Measurements from ENCODE around the gene GNS. TPM values are rescaled to one million over a fixed set of nuclear protein-coding genes. Genes with fewer than 3 reads are reported as not detected.

Gene GNS
- total RNA-seq, 1 donor from 2014 or later, result 76.7 TPM

DNA sequence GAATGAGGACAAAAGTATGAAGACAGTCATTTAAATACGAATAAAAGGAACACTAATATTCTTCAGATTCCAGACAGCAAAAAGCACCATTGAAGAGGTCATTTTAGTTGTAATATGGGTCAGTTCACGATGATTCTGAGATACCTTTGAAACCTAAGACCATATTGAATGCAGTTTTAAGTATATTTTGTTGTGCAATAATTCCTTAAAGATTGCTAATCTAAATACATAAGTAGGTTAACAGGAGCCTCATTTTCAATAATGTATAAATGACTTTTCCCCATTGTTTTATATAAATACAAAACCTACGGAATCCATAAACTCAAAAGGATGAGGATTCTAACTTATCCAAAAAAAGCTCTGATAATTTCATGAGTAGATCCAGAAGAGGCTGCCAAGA lies 5.8 kb downstream of the GNS start:
- H3K9me3 Mint-ChIP-seq, result no peaks in the 10 kb centered on the region
- TF ChIP-seq, protein P1, sequence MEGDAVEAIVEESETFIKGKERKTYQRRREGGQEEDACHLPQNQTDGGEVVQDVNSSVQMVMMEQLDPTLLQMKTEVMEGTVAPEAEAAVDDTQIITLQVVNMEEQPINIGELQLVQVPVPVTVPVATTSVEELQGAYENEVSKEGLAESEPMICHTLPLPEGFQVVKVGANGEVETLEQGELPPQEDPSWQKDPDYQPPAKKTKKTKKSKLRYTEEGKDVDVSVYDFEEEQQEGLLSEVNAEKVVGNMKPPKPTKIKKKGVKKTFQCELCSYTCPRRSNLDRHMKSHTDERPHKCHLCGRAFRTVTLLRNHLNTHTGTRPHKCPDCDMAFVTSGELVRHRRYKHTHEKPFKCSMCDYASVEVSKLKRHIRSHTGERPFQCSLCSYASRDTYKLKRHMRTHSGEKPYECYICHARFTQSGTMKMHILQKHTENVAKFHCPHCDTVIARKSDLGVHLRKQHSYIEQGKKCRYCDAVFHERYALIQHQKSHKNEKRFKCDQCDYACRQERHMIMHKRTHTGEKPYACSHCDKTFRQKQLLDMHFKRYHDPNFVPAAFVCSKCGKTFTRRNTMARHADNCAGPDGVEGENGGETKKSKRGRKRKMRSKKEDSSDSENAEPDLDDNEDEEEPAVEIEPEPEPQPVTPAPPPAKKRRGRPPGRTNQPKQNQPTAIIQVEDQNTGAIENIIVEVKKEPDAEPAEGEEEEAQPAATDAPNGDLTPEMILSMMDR (conservative IDR thresholded peaks at IDR 0.05), result no peak
- H3K4me1 Mint-ChIP-seq (ENCODE audit: unreplicated experiment), result peaks cover 17% of the 10 kb centered on the region
- no peak overlapping the region for H3K4me3 Mint-ChIP-seq
- H3K27ac Mint-ChIP-seq, result no peak overlapping the region
- no peaks in the 10 kb centered on the region for H3K27me3 Mint-ChIP-seq
- no peak for DNase-seq (ENCODE audit: extremely low spot score, unreplicated experiment)
- H3K36me3 Mint-ChIP-seq, result peaks cover 20% of the 10 kb centered on the region

DNA sequence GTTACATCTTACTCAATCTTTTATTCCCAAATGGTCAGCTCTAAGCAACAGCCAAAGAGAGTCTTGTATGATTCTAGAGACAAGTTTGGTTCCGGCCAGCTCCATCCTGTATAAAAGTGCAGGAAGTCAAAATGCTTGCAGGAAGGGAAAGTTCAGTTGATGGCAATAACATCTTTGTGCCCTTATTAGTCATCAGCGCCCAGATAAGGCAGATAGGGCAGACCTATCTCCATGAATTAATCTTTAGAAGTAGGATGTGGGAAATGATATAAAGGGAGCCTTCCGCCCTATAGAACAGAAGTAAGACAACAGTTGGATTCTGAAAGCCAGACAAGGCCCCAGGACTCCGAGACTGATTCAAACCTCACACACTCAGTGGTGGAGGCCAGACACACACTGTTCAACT lies 6.4 kb downstream of the GNS start:
- Mint-ChIP-seq H3K27me3 (no peaks in the 10 kb centered on the region), H3K27ac (no peak overlapping the region), H3K4me1 (ENCODE audit: unreplicated experiment) (peaks cover 15% of the 10 kb centered on the region), H3K9me3 (no peaks in the 10 kb centered on the region), H3K36me3 (peaks cover 21% of the 10 kb centered on the region), H3K4me3 (no peak overlapping the region)
- no peak for DNase-seq (ENCODE audit: extremely low spot score, unreplicated experiment)
- TF ChIP-seq, protein P1 (conservative IDR thresholded peaks at IDR 0.05), result no peak

DNA sequence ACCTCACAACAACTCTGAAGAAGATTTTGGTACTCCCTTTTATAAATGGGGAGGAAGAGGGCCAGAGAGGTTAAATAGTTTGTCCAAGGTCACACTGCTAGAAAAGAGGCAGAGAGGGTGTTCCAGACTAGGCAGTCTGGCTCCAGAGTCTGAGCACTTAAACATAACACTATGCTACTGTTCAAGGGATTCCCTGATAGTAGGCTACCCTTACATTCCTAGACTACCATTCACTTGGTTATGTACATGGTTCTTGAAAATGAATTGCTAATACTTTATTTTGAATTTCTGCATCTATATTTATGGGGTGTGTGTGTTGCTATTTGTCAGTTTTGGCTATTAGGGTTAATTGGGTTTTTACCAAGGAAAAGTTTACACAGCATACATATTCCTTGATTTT lies 7.2 kb downstream of the GNS start:
- Mint-ChIP-seq H3K4me1 (ENCODE audit: unreplicated experiment) (peaks cover 8% of the 10 kb centered on the region), H3K27me3 (no peaks in the 10 kb centered on the region), H3K4me3 (no peak overlapping the region), H3K36me3 (peaks cover 21% of the 10 kb centered on the region), H3K27ac (no peak overlapping the region), H3K9me3 (no peaks in the 10 kb centered on the region)
- TF ChIP-seq, protein P1 (conservative IDR thresholded peaks at IDR 0.05), result no peak
- no peak for DNase-seq (ENCODE audit: extremely low spot score, unreplicated experiment)

DNA sequence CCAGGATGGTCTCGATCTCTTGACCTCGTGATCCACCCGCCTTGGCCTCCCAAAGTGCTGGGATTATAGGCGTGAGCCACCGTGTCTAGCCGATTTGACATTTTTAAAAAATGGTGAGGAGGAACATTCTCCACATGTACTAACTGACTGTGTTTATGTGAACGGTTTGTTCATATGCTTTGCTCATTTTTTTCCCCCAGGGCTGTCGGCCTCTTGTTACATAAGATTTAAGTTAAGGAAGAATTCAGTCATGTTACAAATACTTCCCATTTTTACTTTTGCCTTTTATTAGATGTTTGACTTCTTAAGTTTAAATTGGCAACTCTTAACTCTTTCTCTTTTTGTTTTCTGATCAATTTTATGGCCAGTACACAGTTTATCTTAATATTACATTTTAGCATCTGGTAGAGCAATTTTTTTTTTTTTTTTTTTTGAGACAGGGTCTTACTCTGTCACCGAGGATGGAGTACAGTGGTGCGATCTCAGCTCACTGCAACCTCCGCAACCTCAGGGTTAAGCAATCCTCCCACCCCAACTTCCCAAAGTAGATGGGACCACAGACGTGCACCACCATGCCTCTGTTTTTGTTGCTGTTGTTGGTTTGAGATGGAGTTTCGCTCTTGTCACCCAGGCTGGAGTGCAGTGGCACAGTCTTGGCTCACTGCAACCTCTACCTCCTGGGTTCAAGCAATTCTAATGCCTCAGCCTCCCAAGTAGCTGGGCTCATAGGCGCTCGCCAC lies 9.6 kb downstream of the GNS start:
- H3K4me3 Mint-ChIP-seq, result no peak overlapping the region
- TF ChIP-seq, protein P1 (conservative IDR thresholded peaks at IDR 0.05), result no peak
- no peaks in the 10 kb centered on the region for H3K27me3 Mint-ChIP-seq
- peaks cover 19% of the 10 kb centered on the region for H3K36me3 Mint-ChIP-seq
- H3K4me1 Mint-ChIP-seq (ENCODE audit: unreplicated experiment), result peaks cover 8% of the 10 kb centered on the region
- H3K9me3 Mint-ChIP-seq, result no peaks in the 10 kb centered on the region
- no peak overlapping the region for H3K27ac Mint-ChIP-seq
- no peak for DNase-seq (ENCODE audit: extremely low spot score, unreplicated experiment)

DNA sequence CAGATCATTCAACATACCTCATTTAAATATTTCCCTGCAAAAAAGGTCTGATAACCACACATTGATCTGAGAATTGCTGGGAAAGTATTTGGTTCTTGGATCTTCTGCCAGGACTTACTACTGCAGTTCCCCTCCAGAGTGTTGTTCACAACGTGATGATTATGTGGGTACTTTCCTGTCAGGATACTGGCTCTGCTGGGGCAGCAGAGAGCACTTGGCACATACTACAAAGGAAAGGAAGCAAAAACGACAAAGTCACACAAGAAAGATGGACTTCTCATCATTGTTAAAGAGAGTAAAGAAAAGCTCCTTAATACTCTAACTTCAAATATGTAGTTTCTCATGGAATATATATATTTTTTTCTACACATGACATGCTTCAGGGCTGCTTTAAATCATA lies 11.5 kb downstream of the GNS start:
- Mint-ChIP-seq H3K4me3 (no peak overlapping the region), H3K27me3 (no peaks in the 10 kb centered on the region), H3K27ac (no peak overlapping the region), H3K9me3 (no peaks in the 10 kb centered on the region), H3K4me1 (ENCODE audit: unreplicated experiment) (peaks cover 6% of the 10 kb centered on the region), H3K36me3 (peaks cover 23% of the 10 kb centered on the region)
- no peak for DNase-seq (ENCODE audit: extremely low spot score, unreplicated experiment)
- TF ChIP-seq, protein P1 (conservative IDR thresholded peaks at IDR 0.05), result no peak

Measured in type B pancreatic cell (in vitro differentiated cells).